Esophagus squamous epithelium (tissue), 4 donors: ENCODE data around the gene PLSCR3.

Experiments used
- POLR2A ChIP-seq, 4 donors: fragments of 450-650 bp; IDR thresholded peaks; one replicate each; pipeline ENCODE4 v1.6.1; 2017; ENCODE audit warnings: antibody characterized with exemption in 4 of 4, mild to moderate bottlenecking in 4 of 4, moderate library complexity in 3 of 4
- TF ChIP-seq, protein P1 (sequence below), 6 experiments: fragments of 450-650 bp in 4 of 6; fragments of 200-600 bp in 2 of 6; sonication (generic) in 2 of 6; IDR thresholded peaks; one replicate each; pipeline ENCODE4 v1.5.1; 2016 to 2019; ENCODE audit warnings: antibody characterized with exemption in 6 of 6, mild to moderate bottlenecking in 4 of 6, moderate library complexity in 4 of 6

DNA sequence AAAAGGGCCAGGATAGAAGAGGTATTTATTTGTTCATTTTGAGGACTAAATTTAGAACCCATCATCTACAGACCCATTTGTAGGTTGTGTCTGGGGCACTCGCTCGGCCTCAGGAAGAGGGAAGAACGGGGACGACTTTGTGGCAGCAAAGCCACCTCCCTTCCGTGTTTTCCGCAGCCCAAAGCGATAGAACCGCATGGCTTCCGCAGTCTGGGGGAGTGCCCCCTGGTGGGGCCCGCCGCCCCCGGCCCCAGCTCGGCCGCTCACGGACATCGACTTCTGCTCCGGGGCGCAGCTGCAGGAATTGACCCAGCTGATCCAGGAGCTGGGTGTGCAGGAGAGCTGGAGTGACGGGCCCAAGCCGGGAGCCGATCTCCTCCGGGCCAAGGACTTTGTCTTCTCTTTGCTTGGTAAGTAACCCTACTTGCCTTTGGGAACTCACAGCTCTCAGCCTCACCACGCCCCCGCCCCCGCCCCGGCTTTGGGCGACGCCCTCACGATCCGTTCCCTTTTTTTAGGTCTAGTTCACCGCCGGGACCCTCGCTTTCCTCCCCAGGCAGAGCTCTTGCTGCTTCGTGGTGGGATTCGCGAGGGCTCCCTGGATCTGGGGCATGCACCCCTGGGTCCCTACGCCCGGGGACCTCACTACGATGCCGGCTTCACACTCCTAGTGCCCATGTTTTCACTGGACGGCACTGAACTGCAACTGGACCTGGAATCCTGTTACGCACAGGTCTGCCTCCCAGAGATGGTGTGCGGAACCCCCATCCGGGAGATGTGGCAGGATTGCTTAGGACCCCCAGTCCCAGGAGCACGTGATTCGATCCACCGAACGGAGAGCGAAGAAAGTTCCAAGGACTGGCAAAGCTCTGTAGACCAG, 41.6 kb upstream of the PLSCR3 start:
- TF ChIP-seq, protein P1, sequence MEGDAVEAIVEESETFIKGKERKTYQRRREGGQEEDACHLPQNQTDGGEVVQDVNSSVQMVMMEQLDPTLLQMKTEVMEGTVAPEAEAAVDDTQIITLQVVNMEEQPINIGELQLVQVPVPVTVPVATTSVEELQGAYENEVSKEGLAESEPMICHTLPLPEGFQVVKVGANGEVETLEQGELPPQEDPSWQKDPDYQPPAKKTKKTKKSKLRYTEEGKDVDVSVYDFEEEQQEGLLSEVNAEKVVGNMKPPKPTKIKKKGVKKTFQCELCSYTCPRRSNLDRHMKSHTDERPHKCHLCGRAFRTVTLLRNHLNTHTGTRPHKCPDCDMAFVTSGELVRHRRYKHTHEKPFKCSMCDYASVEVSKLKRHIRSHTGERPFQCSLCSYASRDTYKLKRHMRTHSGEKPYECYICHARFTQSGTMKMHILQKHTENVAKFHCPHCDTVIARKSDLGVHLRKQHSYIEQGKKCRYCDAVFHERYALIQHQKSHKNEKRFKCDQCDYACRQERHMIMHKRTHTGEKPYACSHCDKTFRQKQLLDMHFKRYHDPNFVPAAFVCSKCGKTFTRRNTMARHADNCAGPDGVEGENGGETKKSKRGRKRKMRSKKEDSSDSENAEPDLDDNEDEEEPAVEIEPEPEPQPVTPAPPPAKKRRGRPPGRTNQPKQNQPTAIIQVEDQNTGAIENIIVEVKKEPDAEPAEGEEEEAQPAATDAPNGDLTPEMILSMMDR (IDR thresholded peaks at IDR 0.05): peak in 4 of 6 experiments; percentile 13 to 30 (median 20)
- TF ChIP-seq POLR2A (IDR thresholded peaks at IDR 0.05): peak in 1 of 4 donors; percentile 13
